Globus pallidus (tissue), 1 donor: Measurements from ENCODE around the gene WWOX.

Source experiments
- DNase-seq: peaks from one replicate; pipeline ENCODE4 v3.0.0-alpha.2; 2015; ENCODE audit warnings: low spot score

WWOX gene

GRCh38 chr16:78300469-78300868, 201.0 kb downstream of the WWOX start:
- no peak for DNase-seq

- DNase-seq, result no peak
Measured at GRCh38 chr16:78303946-78304345, 204.5 kb downstream of the WWOX start.

- no peak for DNase-seq
Measured at GRCh38 chr16:78306361-78306760, 206.9 kb downstream of the WWOX start.

- DNase-seq, result no peak
Measured at GRCh38 chr16:78307824-78308528, 208.5 kb downstream of the WWOX start.

DNA sequence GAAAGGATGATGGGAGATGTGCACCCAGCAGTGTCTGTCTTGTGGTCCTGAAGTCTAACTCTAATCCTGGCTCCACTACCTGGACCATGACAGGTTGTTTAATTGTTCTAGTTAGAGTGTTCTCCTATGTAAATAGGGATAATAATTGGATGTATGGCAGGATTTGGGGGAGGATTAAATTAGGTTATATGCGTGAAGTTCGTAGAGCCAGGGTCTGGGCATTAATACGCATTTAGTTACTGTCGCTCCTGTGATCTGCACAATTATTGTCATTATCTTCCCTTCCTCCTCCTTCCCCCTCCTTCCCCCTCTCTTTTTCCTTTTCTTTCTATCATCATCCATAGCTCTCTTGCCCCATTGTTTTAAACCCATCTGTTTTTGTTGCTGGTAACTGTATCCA, 210.3 kb downstream of the WWOX start:
- DNase-seq, result no peak

- no peak for DNase-seq
Measured at GRCh38 chr16:78310196-78310595, 210.7 kb downstream of the WWOX start.

DNA sequence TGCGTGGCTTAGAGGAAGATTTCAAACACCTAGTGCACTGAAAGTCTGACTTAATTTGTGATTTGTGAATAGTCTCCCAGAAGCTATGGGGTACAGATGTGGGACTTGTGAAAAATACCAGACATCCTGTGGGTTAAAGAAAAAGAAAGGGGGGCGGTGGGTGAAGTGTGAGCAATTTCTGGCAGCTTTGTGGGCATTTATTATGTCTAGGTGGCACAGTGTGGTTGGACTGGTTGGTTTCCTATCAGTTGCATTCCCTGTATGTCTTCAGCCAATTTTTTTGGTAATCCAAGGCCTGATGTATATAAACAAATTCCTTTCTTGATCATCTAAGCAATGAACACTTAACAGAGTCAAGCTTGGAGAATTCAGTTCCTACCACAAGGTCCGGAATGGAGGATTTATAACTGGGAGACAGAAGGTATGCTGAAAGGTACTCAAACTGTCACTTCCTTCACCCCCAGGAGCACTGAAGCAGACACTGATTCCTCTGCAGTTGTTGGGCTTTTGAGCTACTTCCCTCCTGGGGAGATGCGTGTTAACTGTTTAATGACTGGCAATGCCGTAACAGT, 211.6 kb downstream of the WWOX start:
- DNase-seq, result no peak

- no peak for DNase-seq
Measured at GRCh38 chr16:78311831-78312230, 212.4 kb downstream of the WWOX start.

GRCh38 chr16:78317564-78318240, 218.2 kb downstream of the WWOX start:
- no peak for DNase-seq

GRCh38 chr16:78321620-78322360, 222.3 kb downstream of the WWOX start:
- no peak for DNase-seq

DNA sequence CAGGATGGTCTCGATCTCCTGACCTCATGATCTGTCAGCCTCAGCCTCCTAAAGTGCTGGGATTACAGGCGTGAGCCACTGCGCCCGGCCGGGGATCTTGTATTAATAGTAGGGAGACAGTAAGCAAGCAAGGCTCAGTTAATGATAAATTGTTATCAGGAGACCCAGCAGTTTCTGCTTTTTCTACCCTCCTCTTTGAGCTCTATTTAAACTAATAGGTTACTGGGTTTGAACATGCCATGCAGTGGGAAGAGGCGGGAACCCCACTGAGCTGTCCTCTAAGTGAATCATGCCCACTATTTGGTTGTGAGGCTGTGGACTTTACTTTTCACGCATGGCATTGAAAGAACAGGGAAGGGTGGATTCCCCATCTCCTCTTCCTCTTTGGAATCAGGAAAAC, 223.9 kb downstream of the WWOX start:
- DNase-seq, result no peak

GRCh38 chr16:78324649-78325285, 225.3 kb downstream of the WWOX start:
- DNase-seq, result no peak

DNA sequence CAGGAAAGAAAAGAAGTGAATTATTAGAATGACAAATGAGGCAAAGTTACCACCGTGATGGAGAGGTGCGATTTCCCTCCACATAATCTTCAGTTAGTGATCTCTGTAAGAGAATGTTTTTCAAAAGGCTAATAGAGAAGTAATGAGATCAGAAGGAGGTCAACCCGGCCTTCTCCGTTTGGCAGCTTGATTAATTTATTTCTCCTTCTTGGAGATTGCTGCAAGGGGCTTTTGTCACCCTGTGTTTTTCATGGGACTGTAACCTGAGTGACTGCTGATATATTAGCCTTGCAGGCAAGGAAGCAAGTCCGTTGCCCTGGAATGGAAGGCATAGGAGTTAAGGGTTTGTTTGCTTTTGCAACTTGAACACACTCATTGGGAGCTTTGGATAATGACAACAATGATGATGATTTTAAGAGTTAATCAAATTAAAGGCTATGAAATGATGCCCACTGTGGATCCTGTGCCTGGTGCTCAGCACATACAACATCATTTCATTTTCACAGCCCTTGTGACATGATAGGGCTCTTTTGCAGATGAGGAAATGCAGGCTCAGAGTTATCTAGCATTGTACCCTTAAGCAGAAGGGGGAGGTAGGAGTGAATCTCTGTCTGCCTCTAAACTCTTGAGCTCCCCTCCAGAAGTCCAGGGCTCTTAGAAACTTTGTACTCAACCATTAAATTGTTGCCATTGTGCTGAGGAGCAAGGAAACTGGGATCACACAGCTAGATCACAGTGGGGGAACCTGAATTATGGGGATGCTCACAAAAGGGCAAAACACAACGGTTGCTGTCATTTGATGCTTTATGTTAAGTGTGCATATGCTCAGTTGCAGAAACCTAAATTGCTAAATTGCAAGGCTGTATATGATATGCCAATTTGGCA, 226.3 kb downstream of the WWOX start:
- no peak for DNase-seq

- no peak for DNase-seq
Measured at GRCh38 chr16:78326731-78327130, 227.3 kb downstream of the WWOX start.

DNA sequence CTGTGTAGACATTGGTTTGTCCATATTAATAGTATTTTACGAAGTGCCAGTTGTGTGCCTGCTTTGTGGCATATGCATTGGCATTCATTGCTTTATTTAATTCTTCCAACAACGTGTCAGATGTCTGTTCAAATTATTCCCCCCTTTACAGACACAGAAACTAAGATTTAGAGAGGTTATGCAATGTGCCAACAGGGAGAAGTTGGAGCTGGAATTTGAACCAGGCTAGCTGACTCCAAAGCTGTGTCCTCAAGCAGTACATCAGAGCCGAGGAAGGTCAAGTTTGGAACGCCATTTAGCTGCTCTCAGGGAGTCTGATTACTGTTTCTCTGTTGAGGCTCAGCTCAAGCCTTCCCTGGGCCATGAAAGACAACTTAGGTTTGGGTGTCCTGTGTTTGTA, 232.3 kb downstream of the WWOX start:
- no peak for DNase-seq

DNA sequence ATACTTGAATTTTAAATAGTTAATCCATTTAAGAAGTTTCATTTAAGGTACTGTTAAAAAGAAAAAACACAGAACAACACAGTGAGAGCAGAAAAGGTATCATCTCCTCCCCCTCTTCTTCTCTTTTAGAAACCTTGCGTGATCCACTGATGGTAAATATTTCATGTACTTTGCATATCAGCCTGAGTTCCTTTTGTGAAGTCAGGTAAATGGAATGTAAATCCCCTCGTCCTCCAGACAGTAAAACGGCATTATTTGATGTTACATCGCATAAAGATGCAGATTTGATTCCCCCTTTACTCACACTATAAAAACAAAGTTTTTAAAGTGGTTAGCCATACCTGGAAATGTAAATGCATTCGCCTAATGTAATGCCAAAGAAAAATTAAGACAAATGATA, 234.4 kb downstream of the WWOX start:
- no peak for DNase-seq

- no peak for DNase-seq
Measured at GRCh38 chr16:78340590-78340989, 241.1 kb downstream of the WWOX start.

- no peak for DNase-seq
Measured at GRCh38 chr16:78348068-78348467, 248.6 kb downstream of the WWOX start.

GRCh38 chr16:78348886-78349285, 249.4 kb downstream of the WWOX start:
- no peak for DNase-seq

GRCh38 chr16:78352184-78352583, 252.7 kb downstream of the WWOX start:
- DNase-seq, result no peak

DNA sequence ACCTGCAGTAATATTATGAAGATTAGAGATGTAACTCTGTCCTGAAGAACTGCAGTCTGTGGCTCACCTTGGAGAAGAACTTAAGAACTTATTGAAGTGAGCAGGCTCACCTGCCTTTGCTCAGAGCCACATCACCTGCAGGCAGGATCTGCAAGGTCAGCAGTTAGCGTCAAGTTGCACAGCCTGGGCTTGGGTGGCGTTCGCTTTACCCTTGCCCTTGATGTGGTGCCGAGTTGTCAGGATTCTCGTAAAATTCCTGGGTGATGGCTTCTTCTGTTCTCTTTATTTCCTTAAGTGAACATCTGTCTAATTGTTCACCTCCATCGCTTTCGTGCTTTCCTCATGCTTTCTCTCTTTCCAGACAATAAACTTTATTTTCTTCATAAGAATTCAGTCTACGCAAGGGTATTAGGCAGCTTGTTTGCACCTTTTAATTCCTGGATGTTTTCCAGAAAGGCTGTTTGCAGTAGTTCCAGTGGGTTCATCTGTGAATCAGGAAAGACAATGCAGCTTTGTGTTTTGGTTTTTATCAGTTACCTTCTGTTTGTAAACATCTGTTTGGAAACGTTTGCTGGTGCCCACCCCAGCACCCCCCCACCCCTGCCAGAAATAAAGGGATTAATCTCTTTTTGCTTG, 254.3 kb downstream of the WWOX start:
- no peak for DNase-seq
